Karpas-422 (cell line): Measurements from ENCODE around the gene CCDC51. TPM values are rescaled to one million over a fixed set of nuclear protein-coding genes. Genes with fewer than 3 reads are reported as not detected.
A peak's percentile ranks its signal among the peaks of the same experiment; 100 is the strongest.
"Not testable (repeated sequence)": the region's sequence is repeated elsewhere in the genome, so short reads cannot be mapped to it uniquely, and the experiment has no call there.

Experiments
- DNase-seq: peaks from one replicate; pipeline ENCODE4 v3.0.0-alpha.2; 2015
- H2AFZ ChIP-seq: fragments of 200-600 bp; sonication (generic); 2 replicates; pipeline ENCODE4 v1.6.1; 2014; ENCODE audit warnings: antibody characterized with exemption, low read length, mixed read lengths
- H3K27ac ChIP-seq: fragments of 200-600 bp; sonication (generic); 2 replicates; pipeline ENCODE4 v1.5.1; 2014; ENCODE audit warnings: mild to moderate bottlenecking, low read length, moderate library complexity
- H3K27me3 ChIP-seq: fragments of 200-600 bp; sonication (generic); 2 replicates; pipeline ENCODE4 v1.6.1; 2014; ENCODE audit warnings: low read length, mixed read lengths
- H3K36me3 ChIP-seq: fragments of 200-600 bp; sonication (generic); 2 replicates; pipeline ENCODE4 v1.6.1; 2014; ENCODE audit warnings: low read length, mixed read lengths; ENCODE audit not compliant: insufficient read depth
- H3K4me1 ChIP-seq: fragments of 200-600 bp; sonication (generic); 2 replicates; pipeline ENCODE4 v1.6.1; 2014; ENCODE audit warnings: mild to moderate bottlenecking, low read length, mixed read lengths
- H3K4me2 ChIP-seq: fragments of 200-600 bp; sonication (generic); 2 replicates; pipeline ENCODE4 v1.6.1; 2014; ENCODE audit warnings: low read length, low read depth, mild to moderate bottlenecking; ENCODE audit not compliant: poor library complexity, severe bottlenecking
- H3K4me3 ChIP-seq: fragments of 200-600 bp; sonication (generic); 2 replicates; pipeline ENCODE4 v1.5.1; 2014; ENCODE audit warnings: mild to moderate bottlenecking, antibody characterized with exemption, low read length, mixed read lengths
- H3K79me2 ChIP-seq: fragments of 200-600 bp; sonication (generic); 2 replicates; pipeline ENCODE4 v1.6.1; 2014; ENCODE audit warnings: mild to moderate bottlenecking, low read length, mixed read lengths
- H3K9ac ChIP-seq: fragments of 200-600 bp; sonication (generic); 2 replicates; pipeline ENCODE4 v1.6.0; 2014; ENCODE audit warnings: low read length
- H3K9me2 ChIP-seq: fragments of 200-600 bp; sonication (generic), shearing (Covaris generic); replicated peaks from 2 replicates; pipeline ENCODE4 v1.6.0; 2014; ENCODE audit warnings: mild to moderate bottlenecking, low read length, moderate library complexity; ENCODE audit not compliant: insufficient read depth
- H3K9me3 ChIP-seq: fragments of 300-700, 200-600 bp; sonication (generic); 2 replicates; pipeline ENCODE4 v1.6.1; 2014; ENCODE audit warnings: low read length, mixed read lengths
- H4K20me1 ChIP-seq: fragments of 200-600 bp; sonication (generic); 2 replicates; pipeline ENCODE4 v1.6.1; 2014; ENCODE audit warnings: mild to moderate bottlenecking, antibody characterized with exemption, low read length, low read depth; ENCODE audit not compliant: insufficient read depth
- total RNA-seq: library from RNA; depleted of rRNA; stranded (reverse); fragments of >200 nt; shearing (Covaris generic); gene quantifications from 2 replicates; pipeline ENCODE4 v1.2.3, GENCODE V29; 2014; ENCODE audit warnings: low replicate concordance

Gene CCDC51
- total RNA-seq, 1 experiment from 2014 or later = 22.0 TPM

DNA sequence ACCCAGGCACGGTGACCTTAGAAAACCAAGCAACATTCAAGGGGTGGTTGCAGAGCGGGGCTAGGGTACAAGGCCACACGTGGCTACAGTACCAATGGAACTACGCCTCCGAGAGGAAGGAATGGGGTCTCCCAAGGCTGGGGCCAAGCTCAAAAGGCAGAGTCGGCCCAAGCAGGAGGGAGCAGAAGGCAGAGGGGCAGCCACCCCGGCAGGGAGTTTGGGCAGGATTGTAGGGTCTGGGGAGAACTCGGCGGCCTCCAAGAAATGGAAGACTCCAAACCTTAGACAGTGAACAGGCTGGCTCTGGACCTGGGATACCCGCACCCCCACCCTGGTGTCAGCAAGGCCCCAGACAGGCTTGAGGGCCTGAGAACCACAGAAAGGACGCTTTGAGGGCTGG is 35.3 kb upstream of the CCDC51 start:
- Histone ChIP-seq H4K20me1 (no peaks in the 10 kb centered on the region), H3K9ac (no peak overlapping the region), H3K9me3 (no peaks in the 10 kb centered on the region), H3K4me1 (peaks cover 31% of the 10 kb centered on the region), H3K27me3 (no peaks in the 10 kb centered on the region), H3K4me3 (no peak overlapping the region), H3K79me2 (peaks cover 25% of the 10 kb centered on the region), H3K9me2 (no peaks in the 10 kb centered on the region), H2AFZ (no peak overlapping the region), H3K4me2 (no peak overlapping the region), H3K36me3 (no peaks in the 10 kb centered on the region), H3K27ac (no peak overlapping the region)
- no peak for DNase-seq

DNA sequence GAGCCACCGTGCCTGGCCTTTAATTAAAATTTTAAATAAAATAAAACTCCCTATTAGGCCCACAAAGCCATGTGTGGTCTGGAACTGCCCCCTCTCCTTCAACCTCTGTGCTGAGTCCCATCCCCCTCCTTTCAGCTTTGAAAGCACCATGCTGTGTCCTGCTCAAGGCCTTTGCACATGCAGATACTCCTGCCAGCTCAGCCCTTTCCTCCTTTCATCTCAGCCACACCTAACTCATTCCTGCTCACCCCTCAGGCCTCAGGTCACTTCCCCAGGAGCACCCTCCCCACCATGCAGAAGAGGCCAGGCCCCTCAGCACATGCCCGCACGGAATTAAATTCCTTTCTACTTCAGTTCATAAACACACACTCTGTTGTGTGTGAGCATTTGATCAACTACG is 34.7 kb upstream of the CCDC51 start:
- H2AFZ ChIP-seq = no peak overlapping the region
- H3K27ac ChIP-seq = no peak overlapping the region
- no peaks in the 10 kb centered on the region for H3K27me3 ChIP-seq
- no peaks in the 10 kb centered on the region for H4K20me1 ChIP-seq
- H3K9me3 ChIP-seq = no peaks in the 10 kb centered on the region
- peak; percentile 38 for DNase-seq
- peaks cover 37% of the 10 kb centered on the region for H3K4me1 ChIP-seq
- no peak overlapping the region for H3K9ac ChIP-seq
- H3K4me2 ChIP-seq = no peak overlapping the region
- H3K79me2 ChIP-seq = peaks cover 30% of the 10 kb centered on the region
- H3K9me2 ChIP-seq = no peaks in the 10 kb centered on the region
- no peak overlapping the region for H3K4me3 ChIP-seq
- no peaks in the 10 kb centered on the region for H3K36me3 ChIP-seq

DNA sequence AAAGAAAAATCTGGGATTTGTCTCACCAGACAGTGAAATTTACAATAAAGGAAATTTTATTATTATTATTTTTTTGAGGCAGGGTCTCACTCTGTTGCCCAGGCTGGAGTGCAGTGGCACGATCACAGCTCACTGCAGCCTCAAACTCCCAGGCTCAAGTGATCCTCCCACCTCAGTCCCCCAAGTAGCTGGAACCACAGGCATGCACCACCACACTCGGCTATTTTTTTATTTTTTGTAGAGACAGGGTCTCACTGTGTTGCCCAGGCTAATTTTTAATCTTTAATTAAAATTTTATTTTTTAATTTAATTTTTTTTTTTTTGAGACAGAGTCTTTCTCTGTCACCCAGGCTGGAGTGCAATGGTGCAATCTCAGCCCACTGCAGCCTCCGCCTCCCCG is 34.1 kb upstream of the CCDC51 start:
- H3K9me2 ChIP-seq, H3K4me2 ChIP-seq, H3K36me3 ChIP-seq, H3K4me3 ChIP-seq, H3K27me3 ChIP-seq, DNase-seq, H2AFZ ChIP-seq, H3K9me3 ChIP-seq, H3K9ac ChIP-seq, H4K20me1 ChIP-seq: not testable (repeated sequence)
- Histone ChIP-seq H3K79me2 (peaks cover 36% of the 10 kb centered on the region), H3K27ac (0 out of 2 replicates have a peak overlapping the region, but pooled peaks have one; percentile 52), H3K4me1 (peaks cover 42% of the 10 kb centered on the region)

DNA sequence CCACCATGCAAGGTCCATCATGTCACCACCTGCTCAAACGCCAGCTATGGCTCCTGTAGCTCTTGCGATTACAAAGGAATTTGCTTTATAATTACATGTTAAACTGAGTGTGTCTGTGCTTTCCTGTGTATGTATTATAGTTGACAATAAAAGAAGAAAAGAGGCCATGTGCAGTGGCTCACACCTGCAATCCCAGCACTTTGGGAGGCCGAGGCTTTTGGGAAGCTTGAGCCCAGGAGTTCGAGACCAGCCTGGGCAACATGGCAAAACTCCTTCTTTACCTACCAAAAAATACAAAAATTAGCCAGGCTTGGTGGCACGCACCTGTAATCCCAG is 33.7 kb upstream of the CCDC51 start:
- peaks cover 40% of the 10 kb centered on the region for H3K79me2 ChIP-seq
- peak overlapping the region; percentile 60; the same call in 1 of the 2 replicates for H2AFZ ChIP-seq

DNA sequence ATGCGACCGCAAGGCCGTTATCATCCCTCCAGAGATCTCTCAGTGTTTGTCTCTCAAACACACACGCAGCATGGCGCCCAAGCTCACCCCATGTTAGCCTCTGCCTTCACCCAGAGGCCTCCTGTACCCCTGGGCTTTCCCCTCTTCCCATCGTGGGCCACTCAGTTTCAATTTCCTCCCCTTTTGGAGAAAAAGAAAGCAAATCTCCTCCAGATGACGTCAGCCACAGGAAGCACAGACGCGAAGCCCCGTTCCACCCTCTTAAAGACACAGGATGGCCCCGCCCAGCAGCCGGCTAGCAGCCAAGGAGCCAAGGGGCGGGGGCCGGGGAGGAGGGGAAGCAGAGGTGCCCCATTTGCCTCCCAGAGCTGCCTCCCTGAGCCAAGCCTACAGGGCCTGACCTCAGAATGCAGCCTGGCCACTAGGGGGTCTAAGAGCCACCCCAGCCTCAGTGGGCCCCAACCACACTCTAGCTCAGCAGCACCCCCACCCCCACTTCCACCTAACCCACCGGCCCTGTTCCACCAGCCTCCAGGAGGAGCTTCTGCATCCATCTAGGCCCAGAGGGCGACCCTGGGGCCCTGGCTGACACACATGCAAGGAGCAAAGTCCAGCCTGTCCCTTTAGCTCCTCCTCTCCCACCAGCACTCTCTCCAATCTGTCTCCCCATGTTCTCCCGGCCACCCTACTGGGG is 33.2 kb upstream of the CCDC51 start:
- H3K9ac ChIP-seq = peak overlapping the region; percentile 86
- H3K4me2 ChIP-seq = peak overlapping the region; percentile 73
- peaks cover 45% of the 10 kb centered on the region for H3K79me2 ChIP-seq
- H3K4me1 ChIP-seq = peaks cover 52% of the 10 kb centered on the region
- peaks cover 10% of the 10 kb centered on the region for H3K36me3 ChIP-seq
- peak overlapping the region; percentile 86 for H3K27ac ChIP-seq
- peaks cover 2% of the 10 kb centered on the region; the same call in 1 of the 2 replicates for H4K20me1 ChIP-seq
- H3K9me3 ChIP-seq = no peaks in the 10 kb centered on the region
- peak overlapping the region; percentile 60; the same call in 1 of the 2 replicates for H2AFZ ChIP-seq
- peak overlapping the region; percentile 79 for H3K4me3 ChIP-seq
- H3K27me3 ChIP-seq = no peaks in the 10 kb centered on the region
- no peaks in the 10 kb centered on the region for H3K9me2 ChIP-seq
- DNase-seq = peak; percentile 99

More for the DNA sequence above, 33.7 kb upstream of the CCDC51 start:
- Histone ChIP-seq H3K9me3 (no peaks in the 10 kb centered on the region), H3K4me2 (peak overlapping the region; percentile 73), H3K4me3 (peak overlapping the region; percentile 79; the same call in 1 of the 2 replicates), H3K36me3 (peaks cover 5% of the 10 kb centered on the region), H3K4me1 (peaks cover 47% of the 10 kb centered on the region), H3K9ac (peak overlapping the region; percentile 86), H3K9me2 (no peaks in the 10 kb centered on the region), H3K27me3 (no peaks in the 10 kb centered on the region), H4K20me1 (no peaks in the 10 kb centered on the region; the same call in 1 of the 2 replicates), H3K27ac (peak overlapping the region; percentile 52)
- DNase-seq = no peak

DNA sequence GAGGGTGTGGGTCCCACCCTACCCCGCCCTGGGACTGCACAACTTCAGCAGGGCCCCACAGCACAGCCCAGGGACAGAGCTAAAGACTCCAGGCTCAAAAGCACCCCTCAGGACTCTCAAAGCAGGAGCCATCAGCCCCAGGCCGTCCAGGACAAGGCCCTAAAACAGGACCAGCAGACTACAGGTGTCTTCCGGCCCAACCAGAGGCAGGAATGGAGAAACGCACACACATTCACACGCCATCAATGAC is 32.7 kb upstream of the CCDC51 start:
- H3K9me3 ChIP-seq = no peaks in the 10 kb centered on the region
- H3K27ac ChIP-seq = peak overlapping the region; percentile 86
- H2AFZ ChIP-seq = peak overlapping the region; percentile 60; the same call in 1 of the 2 replicates
- H3K9me2 ChIP-seq = no peaks in the 10 kb centered on the region
- peak overlapping the region; percentile 86 for H3K9ac ChIP-seq
- H3K4me3 ChIP-seq = peak overlapping the region; percentile 79
- H3K4me1 ChIP-seq = peaks cover 57% of the 10 kb centered on the region
- no peaks in the 10 kb centered on the region for H3K27me3 ChIP-seq
- H3K36me3 ChIP-seq = peaks cover 15% of the 10 kb centered on the region
- H4K20me1 ChIP-seq = peaks cover 3% of the 10 kb centered on the region; the same call in 1 of the 2 replicates
- H3K79me2 ChIP-seq = peaks cover 50% of the 10 kb centered on the region
- H3K4me2 ChIP-seq = peak overlapping the region; percentile 73
- no peak for DNase-seq

DNA sequence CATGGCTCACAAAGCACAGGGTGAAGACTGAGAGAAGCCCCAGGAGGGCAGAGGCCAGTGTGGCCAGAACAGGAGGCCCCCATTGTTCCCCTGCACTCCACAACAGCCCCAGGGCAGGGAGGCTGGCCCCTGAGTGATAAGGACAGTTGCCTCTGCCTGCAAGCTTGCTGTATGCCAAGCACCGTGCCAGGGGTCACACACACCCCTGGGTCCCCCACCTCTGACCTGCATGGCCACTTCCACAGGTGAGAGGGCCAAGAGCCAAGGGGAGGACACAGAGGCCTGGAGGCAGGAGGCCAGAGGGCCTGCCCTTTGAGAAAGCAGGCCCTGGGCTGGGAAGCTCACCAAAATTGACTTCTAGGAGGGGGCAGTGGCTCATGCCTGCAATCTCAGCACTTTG is 30.4 kb upstream of the CCDC51 start:
- H3K9ac ChIP-seq = peak overlapping the region; percentile 47
- no peak overlapping the region; the same call in 1 of the 2 replicates for H3K4me3 ChIP-seq
- peak overlapping the region; percentile 41 for H3K4me2 ChIP-seq
- no peaks in the 10 kb centered on the region for H3K9me2 ChIP-seq
- H3K27me3 ChIP-seq = no peaks in the 10 kb centered on the region
- peak overlapping the region; percentile 53 for H3K27ac ChIP-seq
- DNase-seq = no peak
- peaks cover 71% of the 10 kb centered on the region for H3K4me1 ChIP-seq
- H2AFZ ChIP-seq = no peak overlapping the region
- H3K36me3 ChIP-seq = peaks cover 22% of the 10 kb centered on the region
- H4K20me1 ChIP-seq = peaks cover 11% of the 10 kb centered on the region; the same call in 1 of the 2 replicates
- no peaks in the 10 kb centered on the region for H3K9me3 ChIP-seq
- peaks cover 65% of the 10 kb centered on the region for H3K79me2 ChIP-seq

DNA sequence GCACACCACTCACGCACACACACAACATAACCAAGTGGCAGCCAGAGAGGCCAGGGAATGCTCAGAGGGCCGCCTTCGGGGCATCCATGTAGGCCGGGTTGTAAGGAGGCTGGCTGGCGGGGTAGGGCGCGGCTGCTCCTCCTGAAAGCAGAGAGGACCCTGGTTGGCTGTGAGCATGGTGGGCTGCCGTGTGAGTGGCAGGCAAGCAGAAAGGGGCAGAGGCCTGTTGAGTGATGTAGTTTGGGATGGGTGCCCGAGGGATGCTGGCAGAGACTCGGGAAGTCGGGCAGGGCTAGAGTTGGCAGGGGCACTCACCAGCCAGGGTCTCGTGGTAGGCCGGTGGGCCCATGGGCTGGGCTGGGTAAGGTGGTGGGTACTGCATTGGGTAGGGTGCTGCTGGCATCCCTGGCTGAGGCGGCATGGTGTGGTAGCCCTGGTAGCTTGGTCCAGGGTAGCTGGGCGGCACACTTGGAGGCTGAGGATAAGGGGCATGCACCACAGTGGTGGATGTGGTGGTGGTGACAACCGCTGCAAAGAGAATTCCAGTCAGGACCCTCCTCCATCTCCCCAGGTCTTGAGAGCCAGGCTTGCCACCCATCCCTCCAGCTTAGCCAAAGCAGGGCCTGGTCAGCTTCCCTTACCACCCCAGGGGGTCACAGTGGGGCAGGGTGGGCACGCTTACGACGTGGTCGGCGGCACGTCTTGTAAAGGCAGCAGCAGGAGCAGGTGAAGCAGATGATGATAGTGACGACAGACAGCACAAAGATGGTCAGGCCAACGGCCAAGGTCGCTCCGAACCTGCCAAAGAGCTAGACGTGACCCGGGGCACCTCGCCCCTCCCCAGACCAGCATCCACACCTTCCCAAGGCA is 29.4 kb upstream of the CCDC51 start:
- Histone ChIP-seq H4K20me1 (peaks cover 11% of the 10 kb centered on the region; the same call in 1 of the 2 replicates), H3K4me2 (peak overlapping the region; percentile 81), H3K36me3 (peaks cover 22% of the 10 kb centered on the region), H3K9me2 (no peaks in the 10 kb centered on the region), H3K27me3 (no peaks in the 10 kb centered on the region), H2AFZ (no peak overlapping the region), H3K4me1 (peaks cover 72% of the 10 kb centered on the region), H3K79me2 (peaks cover 65% of the 10 kb centered on the region), H3K4me3 (no peak overlapping the region), H3K9ac (no peak overlapping the region), H3K9me3 (no peaks in the 10 kb centered on the region), H3K27ac (peak overlapping the region; percentile 53; the same call in 1 of the 2 replicates)
- peak; percentile 48 for DNase-seq
